BLaER1 (cell line): Measurements from ENCODE around the gene WWOX.

Experiments
- H3K27ac ChIP-seq: shearing (Covaris generic); formaldehyde crosslinking; 2 replicates; pipeline ENCODE4 v1.8.1; 2022
- H3K27me3 ChIP-seq: shearing (Covaris generic); formaldehyde crosslinking; 2 replicates; pipeline ENCODE4 v1.8.1; 2022
- H3K36me3 ChIP-seq: shearing (Covaris generic); formaldehyde crosslinking; 2 replicates; pipeline ENCODE4 v1.8.1; 2022
- H3K4me1 ChIP-seq: shearing (Covaris generic); formaldehyde crosslinking; 2 replicates; pipeline ENCODE4 v1.8.1; 2022
- H3K4me2 ChIP-seq: shearing (Covaris generic); formaldehyde crosslinking; 2 replicates; pipeline ENCODE4 v1.8.1; 2022
- H3K4me3 ChIP-seq: shearing (Covaris generic); formaldehyde crosslinking; 2 replicates; pipeline ENCODE4 v1.8.1; 2022
- H3K9ac ChIP-seq: shearing (Covaris generic); formaldehyde crosslinking; 2 replicates; pipeline ENCODE4 v1.8.1; 2022
- H3K9me3 ChIP-seq: shearing (Covaris generic); formaldehyde crosslinking; 2 replicates; pipeline ENCODE4 v1.8.1; 2022
- H4K20me1 ChIP-seq: shearing (Covaris generic); formaldehyde crosslinking; 2 replicates; pipeline ENCODE4 v1.8.1; 2022
- Cebpa-rat ChIP-seq: shearing (Covaris generic); IDR thresholded peaks from 2 replicates; pipeline ENCODE4 v1.8.1; 2022

The WWOX gene

DNA sequence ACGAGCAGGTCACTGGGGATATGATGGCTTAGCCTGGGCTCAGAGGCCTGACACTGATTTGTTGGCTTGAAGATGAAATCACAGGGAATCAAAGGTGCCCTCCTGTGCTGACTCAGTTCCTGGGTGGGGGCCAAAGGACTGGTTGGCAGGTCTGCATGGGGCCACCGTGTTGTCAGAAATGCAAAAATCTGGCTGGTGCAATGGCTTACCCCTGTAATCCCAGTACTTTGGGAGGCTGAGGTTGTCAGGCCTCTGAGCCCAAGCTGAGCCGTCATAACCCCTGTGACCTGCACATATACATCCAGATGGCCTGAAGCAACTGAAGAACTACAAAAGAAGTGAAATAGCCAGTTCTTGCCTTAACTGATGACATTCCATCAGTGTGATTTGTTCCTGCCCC, 314.2 kb downstream of the WWOX start:
- Histone ChIP-seq H3K36me3 (no peaks in the 10 kb centered on the region), H3K4me2 (no peak overlapping the region), H3K9me3 (peaks cover 7% of the 10 kb centered on the region), H4K20me1 (no peaks in the 10 kb centered on the region), H3K27me3 (no peaks in the 10 kb centered on the region), H3K4me3 (no peak overlapping the region), H3K27ac (no peak overlapping the region), H3K4me1 (no peaks in the 10 kb centered on the region), H3K9ac (no peak overlapping the region)
- TF ChIP-seq Cebpa-rat, result no peak

GRCh38 chr16:78415013-78415412, 315.6 kb downstream of the WWOX start:
- no peaks in the 10 kb centered on the region for H3K36me3 ChIP-seq
- no peak overlapping the region for H3K9ac ChIP-seq
- H3K27ac ChIP-seq, result no peak overlapping the region
- no peak overlapping the region for H3K4me2 ChIP-seq
- no peak for TF ChIP-seq Cebpa-rat
- no peaks in the 10 kb centered on the region for H3K4me1 ChIP-seq
- H3K9me3 ChIP-seq, result peaks cover 2% of the 10 kb centered on the region; the same call in 1 of the 2 replicates
- H4K20me1 ChIP-seq, result no peaks in the 10 kb centered on the region
- no peaks in the 10 kb centered on the region for H3K27me3 ChIP-seq
- no peak overlapping the region for H3K4me3 ChIP-seq

DNA sequence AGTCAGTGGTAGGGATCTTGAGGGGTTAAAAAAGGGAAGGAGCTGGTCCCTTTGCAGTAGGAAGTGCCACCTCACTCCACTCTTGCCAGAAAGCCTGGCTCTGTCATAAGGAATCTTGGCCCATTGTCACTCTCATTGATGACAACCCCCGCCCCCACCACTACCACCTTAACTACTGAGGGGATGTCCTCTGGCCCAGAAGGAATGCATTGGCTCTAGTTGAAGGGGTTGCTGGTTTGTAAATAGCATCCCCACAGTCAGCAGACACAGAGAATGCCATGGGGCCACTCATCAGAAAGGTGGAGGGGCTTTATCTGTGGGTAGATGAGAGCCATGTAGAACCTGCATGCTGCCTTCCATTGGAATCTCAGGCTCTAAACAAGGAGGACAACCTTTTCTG, 316.2 kb downstream of the WWOX start:
- Histone ChIP-seq H3K36me3 (no peaks in the 10 kb centered on the region), H3K27ac (no peak overlapping the region), H3K4me1 (no peaks in the 10 kb centered on the region), H3K27me3 (no peaks in the 10 kb centered on the region), H4K20me1 (no peaks in the 10 kb centered on the region), H3K4me2 (no peak overlapping the region), H3K4me3 (no peak overlapping the region), H3K9me3 (no peaks in the 10 kb centered on the region), H3K9ac (no peak overlapping the region)
- no peak for TF ChIP-seq Cebpa-rat

GRCh38 chr16:78416400-78416799, 316.9 kb downstream of the WWOX start:
- Histone ChIP-seq H3K9me3 (no peaks in the 10 kb centered on the region), H3K4me3 (no peak overlapping the region), H3K27ac (no peak overlapping the region), H3K4me1 (no peaks in the 10 kb centered on the region), H3K9ac (no peak overlapping the region), H3K27me3 (no peaks in the 10 kb centered on the region), H3K4me2 (no peak overlapping the region), H4K20me1 (no peaks in the 10 kb centered on the region), H3K36me3 (no peaks in the 10 kb centered on the region)
- TF ChIP-seq Cebpa-rat, result no peak

- Histone ChIP-seq H4K20me1 (no peaks in the 10 kb centered on the region), H3K4me2 (no peak overlapping the region), H3K27me3 (no peaks in the 10 kb centered on the region), H3K36me3 (no peaks in the 10 kb centered on the region), H3K9me3 (no peaks in the 10 kb centered on the region), H3K9ac (no peak overlapping the region), H3K4me1 (no peaks in the 10 kb centered on the region), H3K4me3 (no peak overlapping the region), H3K27ac (no peak overlapping the region)
- no peak for TF ChIP-seq Cebpa-rat
These were observed 321.8 kb downstream of the WWOX start for GRCh38 chr16:78421181-78421708.

- TF ChIP-seq Cebpa-rat, result no peak
- Histone ChIP-seq H3K9ac (no peak overlapping the region), H3K4me1 (no peaks in the 10 kb centered on the region), H3K27ac (no peak overlapping the region), H4K20me1 (no peaks in the 10 kb centered on the region), H3K36me3 (0 out of 2 replicates have a peak, but pooled peaks cover 10% of the 10 kb centered on the region), H3K4me2 (no peak overlapping the region), H3K4me3 (no peak overlapping the region), H3K9me3 (no peaks in the 10 kb centered on the region), H3K27me3 (no peaks in the 10 kb centered on the region)
These were observed 325.8 kb downstream of the WWOX start for GRCh38 chr16:78425281-78425680.

- Histone ChIP-seq H3K4me1 (no peaks in the 10 kb centered on the region), H3K4me2 (no peak overlapping the region), H3K27me3 (no peaks in the 10 kb centered on the region), H3K9ac (no peak overlapping the region), H3K27ac (no peak overlapping the region), H3K36me3 (0 out of 2 replicates have a peak, but pooled peaks cover 11% of the 10 kb centered on the region), H3K9me3 (no peaks in the 10 kb centered on the region), H3K4me3 (no peak overlapping the region), H4K20me1 (no peaks in the 10 kb centered on the region)
- TF ChIP-seq Cebpa-rat, result no peak
These were observed 326.5 kb downstream of the WWOX start for GRCh38 chr16:78425891-78426510.

- Histone ChIP-seq H3K27me3 (no peaks in the 10 kb centered on the region), H3K9me3 (no peaks in the 10 kb centered on the region), H3K27ac (no peak overlapping the region), H3K9ac (no peak overlapping the region), H3K36me3 (peaks cover 17% of the 10 kb centered on the region), H3K4me1 (no peaks in the 10 kb centered on the region), H4K20me1 (no peaks in the 10 kb centered on the region), H3K4me3 (no peak overlapping the region), H3K4me2 (no peak overlapping the region)
- no peak for TF ChIP-seq Cebpa-rat
These were observed 328.7 kb downstream of the WWOX start for GRCh38 chr16:78428193-78428592.

GRCh38 chr16:78430281-78430680, 330.8 kb downstream of the WWOX start:
- Histone ChIP-seq H3K4me2 (no peak overlapping the region), H3K27ac (no peak overlapping the region)

DNA sequence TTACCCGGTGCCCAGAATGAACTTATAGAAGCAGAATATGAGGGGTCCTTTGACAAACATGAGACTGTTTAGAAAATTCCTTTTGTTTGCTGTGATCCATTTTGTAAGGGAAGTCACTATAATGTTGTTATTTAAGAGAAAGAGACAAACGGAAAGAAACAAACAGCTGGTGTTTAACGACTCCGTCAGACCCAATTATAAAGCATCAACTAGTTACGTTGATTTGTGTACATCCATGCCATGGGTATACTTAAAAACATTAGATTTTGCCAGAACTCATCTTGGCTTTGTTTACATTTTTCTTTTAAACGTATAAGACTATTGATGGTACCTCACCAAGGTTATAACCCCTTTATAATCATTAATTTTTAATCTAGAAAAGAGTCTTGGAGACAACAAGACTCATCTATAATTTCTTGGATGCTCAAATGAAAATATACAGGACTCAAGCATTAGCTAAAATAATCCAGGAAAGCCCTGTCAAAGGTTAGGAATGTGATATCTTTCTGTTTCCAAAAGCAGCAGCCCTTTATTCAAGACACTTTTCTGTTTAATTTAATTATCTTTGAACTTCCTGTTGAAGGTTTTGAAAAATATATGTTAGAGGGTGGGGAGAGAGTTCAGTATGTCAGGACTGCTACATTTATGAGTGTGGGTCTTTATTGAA, 331.7 kb downstream of the WWOX start:
- no peaks in the 10 kb centered on the region for H3K27me3 ChIP-seq
- H3K4me1 ChIP-seq, result no peaks in the 10 kb centered on the region
- H4K20me1 ChIP-seq, result no peaks in the 10 kb centered on the region
- no peak overlapping the region for H3K4me2 ChIP-seq
- TF ChIP-seq Cebpa-rat, result no peak
- no peaks in the 10 kb centered on the region for H3K9me3 ChIP-seq
- no peak overlapping the region for H3K4me3 ChIP-seq
- H3K9ac ChIP-seq, result no peak overlapping the region
- H3K27ac ChIP-seq, result no peak overlapping the region
- H3K36me3 ChIP-seq, result peaks cover 21% of the 10 kb centered on the region

More at GRCh38 chr16:78430281-78430680, 330.8 kb downstream of the WWOX start:
- TF ChIP-seq Cebpa-rat, result no peak
- H3K9me3 ChIP-seq, result no peaks in the 10 kb centered on the region
- no peaks in the 10 kb centered on the region for H3K27me3 ChIP-seq
- H3K4me1 ChIP-seq, result no peaks in the 10 kb centered on the region
- H3K4me3 ChIP-seq, result no peak overlapping the region
- no peak overlapping the region for H3K9ac ChIP-seq
- peaks cover 21% of the 10 kb centered on the region for H3K36me3 ChIP-seq
- no peaks in the 10 kb centered on the region for H4K20me1 ChIP-seq
